HG02678 (cell line): Measurements from ENCODE around the gene DCXR.

Source experiments
- ATAC-seq: cut with Tn5 transposase; IDR thresholded peaks from one replicate; pipeline ENCODE4 v1.9.1; 2021; ENCODE audit warnings: mild to moderate bottlenecking, moderate library complexity; ENCODE audit not compliant: unreplicated experiment

The DCXR gene

DNA sequence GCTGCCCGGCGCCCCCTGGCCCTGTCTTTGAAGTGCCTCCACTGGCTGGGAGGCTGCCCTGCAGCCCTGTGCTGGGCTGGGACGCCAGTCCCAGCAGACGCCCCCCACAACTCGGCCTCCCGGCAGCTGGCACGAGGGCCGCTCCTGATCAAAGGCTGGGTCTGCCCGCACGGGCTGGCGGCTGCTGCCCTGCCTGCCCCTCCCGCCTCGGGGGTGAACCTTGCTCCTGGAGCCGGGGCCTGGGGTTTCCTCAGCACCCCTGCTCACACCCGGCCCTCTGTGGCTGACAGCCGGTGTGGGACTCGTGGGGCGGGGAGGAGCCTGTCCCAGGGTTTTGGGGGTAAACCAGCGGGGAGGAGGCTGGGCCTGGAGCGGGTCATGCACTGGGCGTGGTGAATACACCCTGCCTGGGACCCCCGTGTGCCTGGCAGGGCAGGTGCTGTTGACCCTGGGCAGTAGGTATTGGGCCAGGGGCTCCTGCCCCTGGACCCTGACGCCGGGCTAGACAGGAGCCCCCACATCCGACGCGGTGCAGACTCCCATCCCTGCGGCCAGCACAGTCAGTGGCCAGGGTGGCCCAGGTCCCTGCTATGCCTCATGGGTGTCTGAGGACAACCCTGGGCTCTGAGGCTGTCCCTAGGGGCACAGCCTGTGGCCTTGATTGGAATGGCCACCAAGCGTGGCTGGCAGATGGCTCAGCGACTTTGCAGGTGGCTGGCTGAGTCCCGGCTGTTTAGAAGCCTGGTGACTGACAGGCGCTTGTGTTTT, 36.5 kb downstream of the DCXR start:
- ATAC-seq: no peak

DNA sequence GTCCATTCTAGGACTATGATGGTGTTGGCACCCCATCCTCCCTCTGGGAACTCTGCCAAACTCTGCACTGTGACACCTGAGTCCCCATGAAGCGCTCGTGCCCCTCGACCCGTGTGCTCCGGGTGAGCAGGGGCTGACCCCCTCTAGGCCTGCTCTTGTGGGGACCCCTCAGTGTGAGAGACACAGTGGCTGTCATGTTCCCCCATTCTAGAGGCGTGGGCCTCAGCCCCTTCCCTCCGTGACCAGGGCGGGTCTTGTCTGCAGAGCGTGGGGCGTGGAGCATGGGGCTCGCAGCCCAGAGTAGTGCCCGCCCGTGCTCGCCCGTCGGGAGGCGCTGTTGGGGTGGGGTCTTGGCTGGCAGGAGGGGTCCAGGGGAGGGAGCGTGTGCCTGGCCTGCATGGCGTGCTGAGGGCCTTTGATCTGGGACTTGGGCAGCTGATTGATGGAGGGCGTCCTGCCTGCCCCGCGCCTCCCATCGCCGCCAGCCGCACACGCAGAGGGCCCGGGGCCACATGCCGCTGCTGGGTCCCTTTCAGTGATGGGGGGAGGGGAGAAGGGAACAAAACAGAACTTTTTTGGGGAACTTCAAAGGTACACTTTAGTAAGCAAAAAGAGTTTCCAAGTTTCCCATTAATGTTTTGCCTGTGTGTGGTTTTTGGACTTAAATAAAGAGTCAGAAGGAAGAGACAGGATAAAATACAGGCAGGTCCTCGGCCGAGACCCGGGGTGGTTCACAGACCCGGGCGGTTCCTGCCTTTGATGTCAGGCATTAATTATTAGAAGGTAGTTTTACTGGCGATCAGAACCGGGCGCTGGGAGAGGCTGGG, 37.3 kb downstream of the DCXR start:
- no peak for ATAC-seq

DNA sequence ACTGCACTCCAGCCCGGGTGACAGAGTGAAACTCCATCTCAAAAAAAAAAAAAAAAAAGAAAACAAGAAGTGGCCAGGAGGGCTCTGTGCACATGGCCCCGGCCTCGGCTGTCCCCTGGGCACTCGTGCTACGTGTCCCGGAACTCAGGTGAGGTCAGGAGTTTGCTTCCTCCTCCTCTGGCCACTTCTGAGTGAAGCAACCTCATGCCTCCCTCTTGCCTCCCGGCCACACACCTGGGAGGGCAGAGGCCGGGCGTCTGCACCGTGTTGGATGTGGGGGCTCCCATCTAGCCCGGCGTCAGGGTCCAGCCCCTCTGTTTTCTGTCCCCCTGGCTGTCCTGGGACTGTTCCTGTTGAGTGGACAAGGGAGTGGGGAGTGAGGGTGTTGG, 37.9 kb downstream of the DCXR start:
- no peak for ATAC-seq

DNA sequence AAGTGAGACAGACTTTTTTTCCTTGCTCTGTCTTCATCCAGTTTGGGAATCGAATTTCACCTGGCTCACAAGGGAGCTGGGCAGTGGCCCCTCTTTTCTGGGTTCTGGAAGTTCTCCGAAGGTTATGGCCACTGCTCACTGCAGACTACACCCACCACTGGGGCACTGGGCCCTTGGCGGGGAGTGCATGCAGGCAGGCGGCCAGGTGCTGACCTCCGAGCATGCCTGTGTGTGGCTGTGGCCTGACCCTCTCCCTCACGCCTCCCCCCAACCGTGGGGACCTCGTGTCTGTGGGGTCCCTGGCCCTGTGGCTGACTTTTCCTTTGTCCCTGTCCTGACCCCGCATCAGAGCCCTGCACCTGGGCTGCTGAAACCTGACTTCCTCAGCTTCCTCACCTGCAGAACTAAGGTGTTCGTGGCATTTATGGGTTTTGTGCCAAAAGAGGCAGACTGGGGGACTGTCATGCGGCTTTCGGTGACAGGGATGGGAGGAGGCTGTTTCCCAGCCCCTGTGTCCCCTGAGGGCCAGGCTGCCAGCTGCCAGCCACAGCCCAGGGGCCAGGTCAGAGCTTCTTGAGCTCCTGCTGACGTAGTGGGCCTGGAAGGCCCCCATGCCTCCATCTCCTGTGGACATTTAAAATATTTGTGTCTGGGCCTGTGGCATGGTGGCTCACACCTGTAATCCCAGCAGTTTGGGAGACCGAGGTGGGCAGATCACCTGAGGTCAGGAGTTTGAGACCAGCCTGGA, 38.6 kb downstream of the DCXR start:
- ATAC-seq: no peak

DNA sequence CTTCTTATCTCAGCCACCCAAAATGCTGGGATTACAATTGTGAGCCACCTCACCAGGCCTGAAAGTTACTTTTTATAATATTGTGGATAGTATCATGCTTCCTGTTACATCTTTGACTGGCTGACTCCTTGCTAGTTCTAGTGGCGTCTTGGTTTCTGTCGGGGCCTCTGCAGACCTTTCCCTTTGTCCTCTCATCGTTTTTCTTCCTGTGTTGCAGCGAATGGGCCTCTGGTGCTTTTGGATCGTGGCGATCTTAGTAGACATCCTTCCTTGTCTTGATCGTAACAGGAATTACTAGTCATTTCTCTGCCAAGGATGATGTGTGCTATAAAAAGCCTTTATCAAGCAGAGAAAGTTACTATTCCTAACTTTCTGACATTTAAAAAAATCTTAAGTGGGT, 39.3 kb downstream of the DCXR start:
- ATAC-seq: no peak

DNA sequence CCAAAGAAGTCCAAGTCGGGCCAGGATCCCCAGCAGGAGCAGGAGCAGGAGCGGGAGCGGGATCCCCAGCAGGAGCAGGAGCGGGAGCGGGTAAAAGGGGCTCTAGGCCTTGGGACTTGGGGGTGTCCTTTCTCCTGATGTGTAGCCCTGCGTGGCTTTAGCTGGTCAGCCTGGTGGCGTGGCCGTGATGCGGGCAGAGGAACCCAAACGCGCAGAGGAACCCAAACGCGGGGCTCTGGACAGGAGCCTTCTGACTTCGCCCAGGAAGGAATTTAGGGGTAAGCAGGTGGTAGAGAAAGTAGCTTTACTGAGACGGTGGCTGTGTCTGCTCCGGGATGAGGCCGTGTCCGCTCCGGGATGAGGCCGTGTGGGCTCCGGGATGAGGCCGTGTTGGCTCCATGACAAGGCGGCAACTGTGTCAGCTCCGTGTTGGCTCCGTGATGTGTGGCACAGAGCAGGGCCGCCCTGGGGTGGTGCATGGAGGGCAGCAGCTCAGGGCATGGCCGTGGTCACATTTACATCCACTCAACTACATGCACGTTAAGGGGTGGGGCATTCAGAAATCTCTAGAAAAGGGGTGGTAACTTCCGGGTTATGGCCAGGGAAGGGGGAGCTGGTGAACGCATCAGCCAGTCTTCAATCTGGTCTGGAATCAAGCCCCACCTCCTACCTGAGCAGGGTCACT, 40.6 kb downstream of the DCXR start:
- ATAC-seq: no peak

DNA sequence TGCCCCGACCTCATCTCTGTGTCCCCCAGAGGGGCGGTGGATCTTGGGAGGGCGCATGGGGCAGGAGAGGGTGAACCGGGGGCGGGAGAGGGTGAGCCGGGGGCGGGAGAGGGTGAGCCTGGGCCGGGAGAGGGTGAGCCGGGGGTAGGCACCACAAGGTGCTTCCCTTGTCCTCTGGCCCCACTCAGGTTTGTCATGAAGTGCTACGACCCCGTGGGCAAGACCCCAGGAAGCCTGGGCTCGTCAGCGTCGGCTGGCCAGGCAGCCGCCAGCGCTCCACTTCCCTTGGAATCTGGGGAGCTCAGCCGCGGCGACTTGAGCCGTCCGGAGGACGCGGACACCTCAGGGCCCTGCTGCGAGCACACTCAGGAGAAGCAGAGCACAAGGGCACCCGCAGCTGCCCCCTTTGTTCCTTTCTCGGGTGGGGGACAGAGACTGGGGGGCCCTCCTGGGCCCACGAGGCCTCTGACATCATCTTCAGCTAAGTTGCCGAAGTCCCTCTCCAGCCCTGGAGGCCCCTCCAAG, 41.2 kb downstream of the DCXR start:
- no peak for ATAC-seq

DNA sequence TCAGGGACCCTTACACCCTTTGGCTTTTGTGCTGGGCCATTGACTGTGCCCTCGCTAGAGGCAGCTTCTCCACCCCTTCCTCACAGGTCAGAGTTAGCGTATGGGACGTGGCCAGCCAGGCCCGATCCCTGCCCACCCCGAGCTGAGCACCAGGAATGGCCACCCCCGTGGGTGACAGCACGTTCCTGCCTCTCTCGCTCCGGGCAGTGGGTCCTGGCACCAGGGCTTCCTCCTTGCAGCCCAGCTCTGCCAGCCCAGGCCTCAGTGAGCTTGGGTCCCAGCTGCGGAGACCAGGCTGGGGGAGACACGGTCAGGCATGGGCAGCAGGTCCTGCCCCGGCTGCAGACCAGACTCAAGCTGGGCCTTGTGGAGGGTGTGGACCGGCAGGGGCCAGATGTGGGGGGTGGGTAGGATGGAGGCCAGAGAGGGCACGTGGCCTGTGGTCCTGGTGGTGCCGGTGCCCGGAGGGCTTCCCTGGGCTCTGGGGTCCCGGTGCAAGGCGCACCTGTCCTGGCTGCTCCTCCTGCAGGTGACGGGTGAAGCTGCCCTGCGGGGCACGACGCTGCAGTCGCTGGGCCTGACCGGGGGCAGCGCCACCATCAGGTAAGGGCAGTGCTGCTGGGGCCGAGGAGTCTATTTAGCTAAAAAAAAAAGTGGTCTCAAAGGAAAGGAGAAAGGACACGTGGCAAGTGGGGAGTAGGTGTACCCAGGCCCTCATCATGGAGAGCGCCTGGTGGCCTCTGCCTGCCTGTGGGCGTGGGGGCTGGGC, 41.9 kb downstream of the DCXR start:
- no peak for ATAC-seq

DNA sequence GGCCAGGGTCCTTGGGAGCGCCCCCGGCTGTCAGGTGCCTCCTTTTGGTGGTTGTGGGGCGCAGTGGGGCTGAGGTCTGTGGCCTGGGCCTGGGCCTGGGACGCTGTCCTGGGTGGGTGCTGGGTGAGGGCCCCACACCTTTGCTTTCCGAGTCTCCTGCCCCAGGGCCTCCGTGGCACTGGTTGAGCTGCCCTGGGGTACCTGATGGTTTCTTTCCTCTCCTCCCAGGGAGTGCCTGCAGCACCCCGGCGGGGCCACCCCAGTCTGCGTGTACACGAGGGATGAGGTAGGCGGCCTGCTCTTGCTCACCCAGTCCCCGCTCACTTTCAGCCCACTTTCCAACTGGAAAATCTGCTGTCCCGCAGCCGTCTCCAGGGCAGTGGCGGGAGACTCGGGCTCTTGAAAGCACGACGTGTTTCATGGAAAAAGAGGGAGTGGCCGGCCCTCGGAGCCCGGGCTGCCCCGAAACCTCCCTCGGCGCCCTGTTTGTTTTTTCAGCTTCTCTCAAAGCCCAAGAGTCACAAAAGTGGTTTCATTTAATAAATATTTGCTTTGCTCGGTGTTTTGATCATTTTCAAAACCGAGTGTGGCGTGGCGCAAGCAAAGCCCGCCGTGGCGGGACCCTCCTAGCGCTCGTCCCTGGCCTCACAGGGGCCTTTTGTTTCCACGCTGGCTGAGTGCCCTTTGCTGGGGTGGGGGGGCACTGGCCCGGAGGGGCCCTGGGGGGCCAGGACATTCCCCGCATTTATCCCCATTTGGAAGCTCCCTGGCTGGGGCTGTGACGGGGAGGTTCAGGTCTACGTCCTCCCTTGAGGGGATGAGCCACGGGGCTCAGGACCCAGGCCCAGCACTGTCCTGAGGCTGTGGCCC, 42.7 kb downstream of the DCXR start:
- ATAC-seq: no peak

DNA sequence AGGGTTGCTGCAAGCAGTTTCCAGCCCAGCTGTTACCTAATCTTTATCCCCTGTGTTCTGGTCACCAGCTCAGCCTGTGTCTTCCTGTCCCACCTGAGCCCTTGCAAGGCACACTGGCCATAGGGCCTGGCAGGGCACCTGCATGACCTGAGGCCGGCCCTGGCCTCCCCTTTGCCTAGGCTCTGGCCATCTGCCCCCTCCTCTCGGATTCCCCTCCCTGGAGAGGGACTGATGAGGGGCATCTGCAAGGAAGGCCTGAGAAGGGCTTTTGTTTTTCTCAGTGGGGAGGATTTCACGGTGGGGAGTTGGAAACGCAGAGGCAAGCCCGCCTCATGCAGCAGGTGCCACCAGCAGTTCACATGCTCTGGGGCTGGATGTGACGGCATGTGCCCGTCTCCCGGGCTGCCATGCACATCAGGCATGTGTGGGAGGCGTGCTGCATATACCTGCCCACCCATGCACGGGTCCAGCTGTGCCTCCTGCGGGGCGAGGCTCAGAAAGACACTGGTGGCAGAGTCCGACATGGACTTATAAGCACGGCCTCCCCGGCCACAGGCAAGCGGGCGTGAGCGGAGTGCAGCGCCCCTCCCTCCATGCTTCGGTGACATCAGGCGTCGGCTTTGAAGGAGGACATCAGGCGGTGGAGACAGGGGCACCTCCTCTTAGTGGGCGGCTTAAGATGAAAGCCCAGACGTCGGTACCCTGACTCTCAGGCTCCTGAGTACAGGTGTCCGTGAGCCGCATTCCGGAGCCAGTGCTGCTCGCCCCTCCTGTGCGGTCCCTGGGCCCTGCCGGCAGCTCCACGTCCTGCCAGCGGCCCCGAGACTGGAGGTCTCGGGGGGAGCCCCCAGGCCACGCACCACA, 43.5 kb downstream of the DCXR start:
- no peak for ATAC-seq

DNA sequence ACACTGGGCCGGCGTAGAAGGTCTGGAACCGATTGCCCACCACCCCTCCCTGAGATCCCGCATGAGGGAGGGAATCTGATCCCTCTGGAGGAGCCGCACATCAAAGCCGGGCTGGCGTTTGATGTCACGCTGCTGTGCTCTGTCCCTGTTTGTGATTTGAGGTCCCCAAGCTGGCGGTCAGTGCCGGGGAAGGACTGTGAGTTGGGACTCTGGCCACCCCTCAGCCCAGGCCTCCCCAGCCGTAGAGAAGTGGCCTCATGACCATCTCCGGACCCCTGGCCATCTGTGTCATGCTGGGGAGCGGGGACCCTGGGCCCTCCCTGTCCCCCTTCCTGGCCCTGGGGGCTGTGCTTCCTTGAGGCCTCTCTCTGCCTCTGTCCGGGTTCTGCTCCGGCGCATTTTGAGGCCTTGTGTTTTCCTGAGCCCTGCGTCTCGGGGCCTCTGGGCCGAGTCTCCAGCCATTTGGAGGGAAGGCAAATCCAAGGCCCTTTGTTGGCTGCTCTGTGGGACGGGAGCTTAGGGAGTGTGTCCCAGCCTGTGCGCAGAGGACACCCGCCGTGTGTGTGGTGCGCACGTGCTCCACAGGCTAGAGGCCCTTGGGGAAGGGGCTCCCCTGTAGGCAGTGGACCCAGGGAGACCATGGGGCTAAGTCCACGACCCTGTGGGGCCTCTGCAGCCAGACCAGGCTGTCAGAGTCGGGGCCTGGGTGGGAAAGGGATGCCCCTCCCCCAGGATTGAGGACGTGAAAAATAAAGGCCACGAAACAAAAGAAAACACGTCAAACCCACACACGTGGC, 45.0 kb downstream of the DCXR start:
- no peak for ATAC-seq

DNA sequence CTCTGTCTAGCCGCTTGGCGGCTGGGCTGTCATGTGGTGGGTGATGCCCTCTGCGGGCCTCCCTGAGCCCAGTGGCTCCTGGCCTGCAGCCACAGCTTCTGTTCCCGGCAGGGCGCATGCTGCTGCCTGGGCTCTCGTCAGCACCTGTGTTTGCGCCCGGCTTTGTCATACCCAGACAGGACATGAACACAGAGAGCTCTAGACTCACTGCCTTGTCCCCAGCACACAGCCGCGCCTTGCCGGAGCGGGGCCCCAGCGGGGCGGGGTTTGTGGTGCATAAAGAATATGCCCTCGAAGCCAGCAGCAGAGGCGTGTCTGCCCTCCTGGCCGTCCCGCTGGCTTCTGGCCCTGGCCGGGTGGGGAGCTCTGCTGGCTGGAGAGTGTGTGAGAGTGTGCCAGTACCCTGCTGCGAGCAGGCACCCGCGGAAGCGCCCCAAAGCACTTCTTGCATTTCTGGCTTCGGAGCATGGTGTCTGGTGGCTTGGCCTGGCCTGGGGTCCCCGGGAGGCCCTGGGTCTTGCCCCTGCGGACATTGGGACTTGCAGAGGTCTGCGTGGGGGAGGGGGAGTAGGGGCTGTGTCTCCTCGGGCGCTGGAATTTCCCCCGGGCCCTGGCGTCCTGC, 45.7 kb downstream of the DCXR start:
- ATAC-seq: no peak

DNA sequence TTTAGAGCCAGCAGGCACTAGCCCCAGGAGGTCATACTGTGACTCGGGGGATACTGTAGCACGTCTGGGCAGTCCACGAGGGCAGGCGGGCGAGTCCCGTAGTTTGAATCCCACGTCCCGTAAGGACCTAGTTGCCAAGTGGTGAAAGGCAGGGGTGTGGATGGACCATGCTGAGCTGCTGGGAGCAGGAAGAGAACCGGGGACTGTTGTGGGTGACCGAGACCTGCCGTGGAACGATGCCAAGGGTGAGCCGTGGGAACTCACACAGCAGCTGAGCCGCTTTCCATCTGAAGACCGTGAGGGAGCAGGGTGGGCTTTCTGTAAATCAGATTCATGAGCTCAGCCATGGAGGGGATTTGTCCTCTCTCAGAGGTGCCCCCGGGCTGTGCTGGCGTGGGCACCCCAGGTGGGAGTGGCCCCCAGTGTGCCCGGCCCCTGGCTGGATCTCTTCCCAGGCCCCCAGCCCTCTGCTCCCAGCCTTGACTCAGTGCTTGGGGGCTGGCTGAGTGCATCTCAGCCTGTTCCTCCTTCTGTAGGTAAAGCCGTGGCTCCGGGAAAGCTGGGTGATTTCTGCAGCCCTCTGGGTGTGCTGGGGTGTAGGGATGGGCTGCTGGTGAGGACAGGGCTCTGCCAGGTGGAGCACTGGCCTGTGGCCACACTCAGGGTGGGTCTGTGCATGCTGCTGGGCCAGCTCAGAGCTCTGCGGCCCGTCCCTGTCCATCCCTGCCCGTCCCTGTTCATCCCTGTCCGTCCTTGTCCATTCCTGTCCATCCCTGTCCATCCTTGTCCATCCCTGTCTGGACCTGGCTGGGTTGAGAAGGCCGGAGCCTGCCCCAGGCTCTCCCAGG, 46.4 kb downstream of the DCXR start:
- ATAC-seq: no peak

DNA sequence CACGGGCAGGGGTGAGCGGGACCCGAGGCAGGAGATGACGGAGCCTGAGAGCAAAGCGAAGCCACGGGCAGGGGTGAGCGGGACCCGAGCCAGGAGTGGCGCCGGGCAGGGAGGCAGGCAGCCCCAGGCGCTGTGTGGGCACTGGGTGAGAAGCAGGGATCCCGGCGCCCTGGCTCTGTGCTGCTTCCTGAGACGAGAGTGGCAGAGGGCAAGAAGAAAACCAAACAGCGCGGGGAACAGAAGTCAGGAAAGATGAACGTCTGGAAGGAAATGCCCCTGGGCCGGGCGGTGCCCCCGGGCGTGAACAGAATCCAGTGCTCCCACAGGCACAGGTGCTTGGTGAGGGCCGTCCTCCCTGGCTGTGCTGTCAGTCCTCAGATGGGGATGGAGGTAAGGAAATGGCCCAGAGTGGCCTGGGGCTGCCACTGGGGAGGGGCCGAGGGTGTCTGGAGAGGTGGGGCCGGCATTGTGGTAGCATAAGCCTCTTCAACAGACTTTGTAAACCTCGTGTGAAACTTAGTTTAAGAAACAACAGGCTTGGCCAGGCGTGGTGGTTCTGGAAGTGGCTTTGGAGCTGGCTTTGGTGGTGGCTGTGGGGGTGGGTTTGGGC, 50.2 kb downstream of the DCXR start:
- no peak for ATAC-seq

DNA sequence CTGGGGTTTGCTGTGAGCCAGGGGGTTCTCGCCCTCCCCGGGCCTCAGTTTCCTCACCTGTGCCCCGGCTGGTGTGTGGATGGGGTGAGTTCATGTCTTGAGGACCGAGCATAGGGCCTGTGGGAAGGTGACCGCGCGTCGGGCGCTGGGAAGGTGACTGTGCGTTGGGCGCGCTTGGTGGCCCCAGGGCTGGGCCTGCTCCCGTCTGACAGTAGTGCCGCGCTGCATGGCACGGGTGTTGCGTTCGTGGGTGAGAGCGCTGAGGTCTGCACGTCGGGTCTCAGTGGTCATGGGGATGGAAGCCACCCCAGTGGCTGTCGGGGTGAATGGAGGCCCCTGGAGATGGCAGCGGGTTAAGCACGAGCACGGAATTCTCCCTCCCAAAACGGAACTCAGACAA, 50.9 kb downstream of the DCXR start:
- no peak for ATAC-seq
